ENCODE measurements around the gene SH2D6. TPM values are rescaled to one million over a fixed set of nuclear protein-coding genes. Genes with fewer than 3 reads are reported as not detected.
"Not testable (repeated sequence)": the region's sequence is repeated elsewhere in the genome, so short reads cannot be mapped to it uniquely, and the experiment has no call there.

Gene SH2D6
- polyA plus RNA-seq, 5 donors = 0.67 to 1.7 (median 0.85) TPM

- no peak for DNase-seq
These were observed 19.9 kb upstream of the SH2D6 start for GRCh38 chr2:85398426-85399182.

GRCh38 chr2:85399183-85399455 is 19.4 kb upstream of the SH2D6 start:
- no peak for DNase-seq

GRCh38 chr2:85400023-85400422 is 18.5 kb upstream of the SH2D6 start:
- DNase-seq = no peak

DNA sequence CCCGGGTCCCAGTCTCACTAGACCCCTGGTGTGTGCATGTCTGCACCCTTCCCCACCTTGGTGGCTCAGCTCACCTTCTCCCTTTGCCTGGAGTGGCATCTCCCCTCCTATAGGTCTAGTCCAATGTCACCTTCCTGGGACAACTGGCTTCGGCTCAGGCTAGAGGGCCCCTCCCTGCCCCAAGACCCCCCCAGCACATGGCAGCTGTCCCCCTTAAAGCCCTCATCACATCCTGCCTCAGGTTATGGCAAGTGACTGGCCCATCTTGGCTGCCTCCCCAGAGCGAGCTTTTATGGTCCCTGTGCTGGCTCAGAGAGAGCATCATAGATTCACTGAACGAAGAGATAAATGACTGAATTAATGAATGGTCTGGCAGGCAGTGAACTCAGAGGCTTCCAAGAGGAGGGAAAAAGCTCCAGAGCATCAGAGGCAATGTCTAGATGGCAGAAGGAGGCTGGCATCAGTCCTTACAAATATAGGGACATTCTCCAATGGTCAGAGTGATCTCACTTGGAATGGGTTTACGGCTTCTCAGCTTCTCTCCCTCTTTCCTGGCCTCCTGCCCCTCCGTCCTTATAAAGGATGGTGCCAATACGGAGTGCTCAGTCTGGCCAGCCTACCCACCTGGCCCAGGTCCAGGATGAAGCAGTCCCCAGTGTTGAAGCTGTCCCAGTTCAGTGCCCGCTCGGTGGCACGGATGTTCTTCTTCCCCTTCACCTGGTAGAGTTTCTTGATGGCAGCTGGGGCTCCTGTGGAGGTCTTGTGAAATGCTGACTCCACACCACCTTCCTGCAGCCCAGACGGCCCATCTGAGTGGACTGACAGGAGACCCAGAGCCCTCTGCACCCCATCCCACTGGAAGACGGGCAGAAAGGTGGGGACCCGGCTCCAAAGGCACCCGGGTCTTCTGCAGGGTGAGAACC is 17.7 kb upstream of the SH2D6 start:
- no peak for DNase-seq

GRCh38 chr2:85401464-85401805 is 17.1 kb upstream of the SH2D6 start:
- DNase-seq = no peak

DNA sequence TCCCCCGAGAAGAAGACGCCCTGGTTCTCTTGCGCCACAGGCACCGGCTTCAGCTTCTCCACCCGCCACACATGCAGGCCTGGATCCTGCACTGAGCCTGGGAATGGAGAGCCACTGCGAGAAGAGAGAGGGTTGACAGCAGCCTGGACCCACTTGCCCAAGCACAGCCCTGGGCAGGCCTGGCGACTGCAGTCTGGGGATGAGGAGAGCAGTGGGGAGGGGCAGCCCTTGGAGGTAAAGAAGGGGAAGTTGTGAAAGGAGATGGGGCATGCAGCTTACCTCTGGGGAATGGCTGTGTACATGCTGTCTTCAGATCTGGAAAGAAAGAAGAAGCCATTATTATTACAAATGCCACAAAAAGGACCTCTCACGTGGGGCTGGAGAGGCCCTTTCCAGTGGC is 16.7 kb upstream of the SH2D6 start:
- DNase-seq = no peak

DNA sequence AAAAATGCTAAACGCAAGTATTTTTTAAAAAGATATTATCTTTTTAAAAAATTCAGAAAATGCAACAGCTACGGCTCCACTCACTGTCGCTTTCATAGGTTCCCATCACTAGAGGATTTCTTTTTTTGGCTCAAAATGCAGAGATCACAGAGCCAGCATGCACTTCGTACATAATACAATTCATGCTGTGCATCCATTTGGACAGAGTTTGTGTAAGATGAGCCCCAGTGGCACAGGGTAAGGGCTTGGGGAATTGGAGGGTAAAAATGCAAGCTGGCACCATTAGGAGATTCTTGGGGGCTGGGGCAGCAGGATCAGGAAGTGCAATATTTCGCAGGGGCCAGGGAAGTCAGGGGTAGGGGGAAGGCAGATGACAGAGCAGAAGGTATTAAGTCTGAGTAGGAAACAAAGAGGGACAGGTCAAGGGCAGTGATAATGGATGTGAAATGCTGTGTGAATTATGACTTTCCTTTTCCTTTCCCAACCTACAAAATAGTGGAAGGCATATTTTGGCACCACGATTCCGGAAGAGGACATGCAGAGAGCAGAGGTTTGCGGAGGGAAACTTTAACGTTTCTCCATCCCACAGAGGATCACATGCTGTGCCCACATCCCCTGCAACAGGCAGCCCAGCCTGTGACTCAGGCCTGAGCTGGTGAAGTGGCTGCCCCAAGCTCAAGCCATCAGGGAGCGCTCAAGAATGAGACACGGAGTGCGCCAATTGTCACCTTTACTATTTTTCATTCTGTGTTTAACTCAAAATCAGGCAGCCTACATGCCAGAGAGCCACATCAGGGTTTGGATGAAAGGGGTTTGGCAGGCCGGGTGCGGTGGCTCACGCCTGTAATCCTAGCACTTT is 13.1 kb upstream of the SH2D6 start:
- DNase-seq = no peak

GRCh38 chr2:85409845-85410583 is 8.5 kb upstream of the SH2D6 start, which contains the start of gene CAPG:
TSS of gene CAPG (minus strand) at chr2:85410366. CDS start at chr2:85402145, 8,221 bp downstream.
- no peak for DNase-seq

- DNase-seq = no peak
These were observed 7.7 kb upstream of the SH2D6 start for GRCh38 chr2:85410584-85411404.

- no peak for DNase-seq
These were observed 7.1 kb upstream of the SH2D6 start for GRCh38 chr2:85411405-85411748.

DNA sequence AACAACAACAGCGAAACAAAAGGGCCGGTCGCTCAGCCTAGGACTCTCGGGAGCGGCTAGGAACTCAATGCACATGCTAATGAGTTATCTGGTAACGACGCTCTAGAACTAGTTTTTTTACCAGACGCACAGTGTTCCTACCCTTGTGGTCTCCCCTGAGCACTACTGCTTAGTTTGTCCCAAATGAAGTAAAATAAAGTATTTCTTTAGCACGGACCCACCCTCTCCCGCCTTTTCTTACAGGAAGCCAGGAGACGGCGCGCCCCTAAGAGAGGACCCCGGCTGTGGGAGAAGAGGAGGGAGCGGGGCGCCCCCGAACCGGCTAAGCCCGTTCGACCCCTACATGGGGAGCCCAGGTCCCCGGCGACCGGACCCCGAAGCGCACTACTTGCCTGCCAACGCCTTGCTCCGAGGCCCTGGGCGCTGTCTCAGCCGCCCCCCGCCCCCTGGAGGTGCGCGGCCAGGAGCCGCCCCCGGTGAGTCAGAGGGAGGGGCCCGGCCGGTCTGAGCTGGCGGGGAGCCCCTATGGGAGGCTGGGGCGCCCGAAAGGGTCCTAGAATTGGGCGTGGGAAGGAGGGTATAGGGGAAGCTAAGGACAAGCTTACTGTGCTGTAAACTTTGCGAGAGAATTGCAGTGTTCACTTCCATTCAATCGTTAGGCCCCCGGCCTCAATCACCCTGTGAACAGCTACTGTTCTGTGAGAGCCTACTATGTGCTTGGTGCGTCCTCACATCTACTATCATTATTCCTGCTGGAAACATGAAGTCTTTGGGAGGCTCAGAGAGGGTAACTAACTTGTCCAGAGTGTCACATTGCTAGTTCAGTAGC is 4.7 kb upstream of the SH2D6 start:
- DNase-seq = no peak

GRCh38 chr2:85414421-85414759 is 4.1 kb upstream of the SH2D6 start:
- DNase-seq = not testable (repeated sequence)

DNA sequence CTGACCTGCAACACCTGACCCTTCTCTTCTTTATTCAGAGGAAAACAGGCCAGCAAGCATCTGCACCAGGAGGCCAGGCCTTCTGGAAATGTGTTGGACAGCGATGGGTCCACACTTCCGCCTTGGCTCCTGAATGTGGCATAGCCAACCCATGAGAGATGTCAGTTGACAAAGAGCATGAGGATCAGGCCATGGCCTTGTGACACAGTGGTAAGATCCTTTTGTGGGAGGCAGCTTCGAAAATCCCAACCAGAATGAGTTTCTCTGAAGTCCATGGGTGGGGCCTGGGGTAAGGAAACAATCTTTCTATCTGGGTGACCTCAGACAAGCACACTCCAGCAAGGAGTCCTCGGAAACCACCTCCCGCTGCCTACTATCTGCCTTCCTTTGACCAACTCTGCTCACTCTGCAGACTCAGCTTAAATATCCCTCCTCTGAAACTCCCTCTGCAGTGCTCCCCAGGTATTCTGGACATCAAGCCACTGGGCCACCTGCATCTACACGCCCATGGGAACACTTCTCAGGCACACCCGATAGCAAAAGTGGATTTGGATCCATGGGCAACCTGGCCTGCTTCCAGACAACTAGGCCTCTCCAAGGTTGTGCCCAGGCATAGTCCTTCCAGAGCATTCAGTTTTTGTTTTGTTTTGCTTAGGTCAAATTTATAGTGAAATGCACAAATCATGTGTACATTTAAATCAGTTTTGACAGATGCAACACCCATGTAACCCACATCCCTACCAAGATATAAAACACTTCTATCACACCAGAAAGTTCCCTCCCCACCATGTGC is 3.6 kb upstream of the SH2D6 start:
- DNase-seq = no peak

- no peak for DNase-seq
These were observed 2.4 kb upstream of the SH2D6 start for GRCh38 chr2:85415980-85416650.

DNA sequence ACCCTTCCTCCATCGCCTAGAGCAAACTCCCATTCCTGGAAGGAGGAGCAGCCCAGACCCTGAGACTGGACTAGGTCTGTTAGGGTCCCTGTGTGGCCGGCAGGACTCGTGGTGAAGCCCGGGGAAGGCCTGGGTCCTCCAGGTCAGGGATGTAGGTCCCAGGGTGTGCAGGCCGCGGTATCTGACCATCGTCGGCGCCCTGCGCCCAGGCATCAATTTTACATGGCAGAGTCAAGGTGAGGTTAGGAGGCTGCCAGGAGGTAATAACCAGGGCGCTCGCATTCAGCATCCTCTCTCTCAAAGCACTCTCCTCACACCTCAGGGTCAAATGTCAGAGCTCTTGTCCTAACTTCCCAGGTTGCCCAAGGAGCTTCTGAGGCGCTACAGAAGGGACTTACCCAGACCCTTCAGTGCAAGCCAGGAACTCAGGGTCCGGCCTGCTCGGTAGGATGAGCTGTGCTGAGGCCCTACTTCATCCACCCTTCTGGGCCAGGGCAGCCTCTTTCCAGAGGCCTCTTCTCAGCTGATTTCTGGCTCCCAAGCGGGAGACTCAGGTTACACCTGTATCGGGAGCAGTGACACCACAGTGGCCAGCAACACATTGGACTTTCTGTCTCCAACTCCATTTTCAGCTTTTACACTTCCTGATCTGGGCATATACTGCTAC is 628 bp downstream of the SH2D6 start:
- no peak for DNase-seq

DNA sequence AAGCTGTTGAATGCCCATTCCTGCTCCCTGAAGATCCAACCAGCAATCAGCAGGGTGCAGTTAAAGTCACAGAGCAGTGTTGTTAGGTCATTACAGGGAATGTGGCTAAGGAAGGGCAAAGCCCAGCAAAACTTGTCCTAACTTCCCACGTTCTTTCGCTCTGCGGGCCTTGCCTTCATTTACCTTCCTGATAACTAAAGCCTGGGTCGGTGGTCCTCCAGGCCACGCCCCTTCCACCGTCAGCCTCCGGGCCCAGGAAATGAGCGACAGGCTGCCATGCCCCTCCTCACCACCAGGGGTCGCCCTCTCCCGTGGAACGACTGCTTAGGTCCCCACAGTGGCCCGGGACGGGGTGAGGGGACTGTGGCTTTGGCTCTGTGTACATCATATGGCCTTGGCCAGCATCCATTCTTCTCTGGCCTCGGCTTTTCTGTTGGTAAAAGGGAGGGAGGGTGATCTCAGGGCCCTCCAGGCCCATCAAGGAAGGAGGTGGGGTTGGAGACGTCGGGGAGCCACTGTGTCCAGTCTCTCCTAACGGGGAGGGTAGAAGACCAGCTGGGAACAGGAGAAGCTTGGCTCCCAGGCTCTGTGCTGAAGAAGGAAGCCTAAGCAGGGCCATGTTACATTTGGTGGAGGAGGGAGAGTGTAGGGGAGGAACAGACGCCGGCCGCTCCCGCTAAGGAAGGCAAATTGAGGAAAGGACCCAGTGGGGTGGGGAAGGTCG is 2.2 kb downstream of the SH2D6 start:
- DNase-seq = peak; percentile 85 to 89
